CD4-positive, alpha-beta T cell treated with Interleukin-17A for 1 hour (primary cell): Measurements from ENCODE around the gene FHOD1.
A peak's percentile ranks its signal among the peaks of the same experiment; 100 is the strongest.

Experiments
- DNase-seq: peaks from one replicate; pipeline ENCODE4 v3.0.0-alpha.2; 2020

Gene FHOD1

GRCh38 chr16:67230809-67231660, 16.2 kb downstream of the FHOD1 start:
- no peak for DNase-seq

GRCh38 chr16:67229906-67230808, 17.1 kb downstream of the FHOD1 start:
- no peak for DNase-seq

DNA sequence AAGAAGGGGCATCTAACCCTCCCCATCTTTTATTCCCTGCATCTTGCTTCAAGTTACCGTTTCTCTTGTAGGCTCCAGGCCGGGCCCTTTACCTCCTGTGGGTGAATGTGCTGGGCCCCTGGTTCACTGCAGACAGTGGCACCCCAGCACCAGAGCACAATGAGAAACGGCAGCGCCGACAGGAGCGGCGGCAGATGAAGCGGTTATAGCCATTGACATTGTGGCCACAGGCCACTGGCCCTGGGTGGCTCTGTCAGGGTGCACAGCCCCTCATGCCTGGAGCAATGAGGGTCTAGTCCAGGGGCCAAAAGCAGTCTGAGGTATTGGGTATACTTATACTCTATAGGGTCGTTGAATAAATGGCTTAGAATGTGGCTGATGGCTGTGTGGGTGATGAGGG, 18.4 kb downstream of the FHOD1 start:
- no peak for DNase-seq

DNA sequence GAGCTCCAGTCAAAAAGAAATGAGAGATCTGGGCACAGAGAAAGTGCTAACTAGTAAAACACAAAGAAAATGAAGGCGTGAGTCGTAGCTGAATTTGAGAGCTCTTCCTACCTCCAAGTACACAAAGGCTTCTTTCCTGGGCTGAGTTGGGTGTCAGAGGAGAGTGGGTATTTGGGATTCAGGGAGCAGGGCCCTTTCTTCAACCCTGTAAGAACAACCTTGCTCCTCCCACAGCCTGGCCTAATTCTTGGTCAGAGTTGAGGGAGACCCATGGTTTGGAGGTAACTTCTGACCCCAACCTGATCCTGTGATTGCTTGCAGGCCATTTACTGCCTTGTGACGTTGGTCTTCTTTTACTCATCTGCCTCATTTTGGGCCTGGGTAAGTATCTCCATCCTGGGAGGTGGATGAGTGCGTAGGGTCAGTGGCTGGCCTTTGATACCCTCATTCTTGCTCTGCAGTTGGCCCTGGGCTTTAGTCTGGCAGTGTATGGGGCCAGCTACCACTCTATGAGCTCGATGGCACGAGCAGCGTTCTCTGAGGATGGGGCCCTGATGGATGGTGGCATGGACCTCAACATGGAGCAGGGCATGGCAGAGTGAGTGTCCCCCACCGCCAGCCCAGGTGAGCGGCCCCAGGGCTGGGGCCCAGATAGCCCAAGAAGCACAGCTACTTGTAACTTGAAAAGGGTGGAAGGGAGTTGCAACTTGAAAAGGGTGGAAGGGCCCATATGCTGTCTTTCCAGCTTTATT, 19.1 kb downstream of the FHOD1 start:
- DNase-seq = no peak

DNA sequence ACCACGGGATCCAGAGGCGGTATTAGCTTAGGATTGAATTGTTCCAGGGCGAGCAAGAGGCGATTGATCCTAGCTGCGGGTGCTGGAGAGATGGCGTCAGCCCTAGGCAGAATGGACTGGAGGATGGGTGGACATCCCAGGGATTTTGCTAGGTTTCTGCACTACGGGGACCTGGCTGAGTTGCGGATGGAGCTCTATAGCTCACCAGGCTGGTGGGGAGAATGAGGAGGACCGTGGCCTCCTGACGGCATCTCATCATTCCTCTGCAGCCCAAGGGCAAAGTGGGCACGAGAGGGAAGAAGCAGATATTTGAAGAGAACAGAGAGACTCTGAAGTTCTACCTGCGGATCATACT, 19.7 kb downstream of the FHOD1 start:
- DNase-seq = no peak

GRCh38 chr16:67226804-67227566, 20.3 kb downstream of the FHOD1 start, which contains the start of gene TMEM208:
Gene TMEM208, plus strand, starts transcription at chr16:67227130. Its CDS starts 89 bp downstream, at chr16:67227219.
- DNase-seq = peak; percentile 98

DNA sequence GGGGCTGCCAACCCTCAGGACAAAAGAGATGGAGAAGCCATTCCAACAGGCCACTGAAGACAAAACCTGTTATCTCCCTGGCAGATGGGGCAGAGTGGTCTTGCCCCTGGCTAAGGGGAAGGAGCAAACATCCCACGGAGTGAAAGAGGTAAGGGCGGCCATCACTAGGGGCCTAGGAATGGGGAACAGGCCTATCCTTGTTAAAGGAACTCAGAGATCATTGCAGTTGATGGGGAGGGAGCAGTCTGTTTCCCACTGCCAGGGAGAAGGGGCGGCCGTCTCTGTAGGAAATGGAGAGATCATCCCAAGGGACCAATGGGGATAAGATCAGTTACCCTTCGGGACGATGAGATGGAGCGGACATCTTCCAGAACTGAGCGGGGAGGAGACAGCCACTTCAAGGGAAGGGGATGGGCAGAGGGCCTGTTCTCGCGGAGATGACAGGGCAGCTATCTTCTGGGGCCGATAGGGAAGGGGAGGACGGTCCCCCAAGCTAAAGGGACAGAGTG, 20.9 kb downstream of the FHOD1 start:
- DNase-seq = no peak

DNA sequence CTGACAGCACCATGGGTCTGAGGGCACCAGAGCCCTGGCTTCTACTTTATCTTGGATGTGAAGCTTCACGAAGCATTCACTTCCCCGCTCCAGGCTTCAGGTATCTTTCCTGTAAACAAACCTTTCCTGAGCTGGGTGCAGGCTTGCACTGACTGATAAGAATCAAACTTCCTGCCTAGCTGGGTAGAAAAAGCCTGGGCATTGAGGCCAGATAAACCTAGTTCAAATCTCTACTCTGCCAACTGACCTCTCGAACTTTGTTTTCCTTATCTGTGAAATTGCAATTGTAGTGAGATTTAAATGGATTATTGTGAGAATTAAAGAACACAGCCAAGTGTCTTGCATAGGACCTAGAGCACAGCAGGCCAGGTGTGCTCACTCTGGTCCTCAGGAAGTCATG, 23.3 kb downstream of the FHOD1 start:
- no peak for DNase-seq

- DNase-seq = no peak
These were observed 30.4 kb downstream of the FHOD1 start for GRCh38 chr16:67216612-67217490.

GRCh38 chr16:67215706-67216105, 31.6 kb downstream of the FHOD1 start:
- no peak for DNase-seq

- DNase-seq = no peak
These were observed 33.9 kb downstream of the FHOD1 start for GRCh38 chr16:67213197-67214019.

DNA sequence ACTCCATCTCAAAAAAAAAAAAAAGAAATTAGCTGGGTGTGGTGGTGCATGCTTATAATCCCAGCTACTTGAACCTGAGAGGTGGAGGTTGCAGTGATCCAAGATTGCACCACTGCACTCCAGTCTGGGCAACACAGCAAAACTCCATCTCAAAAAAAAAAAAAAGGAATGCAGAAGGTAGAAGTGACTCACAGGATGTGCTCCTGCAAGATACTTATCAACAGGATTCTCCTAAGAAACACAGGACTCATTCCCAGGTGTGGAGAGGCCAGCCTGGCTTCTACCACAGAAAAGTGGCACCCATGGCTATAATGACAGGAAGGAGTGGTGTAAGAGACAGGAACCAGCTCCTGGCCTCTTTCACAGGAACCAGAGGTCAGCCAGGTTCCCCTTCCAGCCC, 34.5 kb downstream of the FHOD1 start:
- DNase-seq = no peak

- no peak for DNase-seq
These were observed 35.6 kb downstream of the FHOD1 start for GRCh38 chr16:67211674-67212073.

DNA sequence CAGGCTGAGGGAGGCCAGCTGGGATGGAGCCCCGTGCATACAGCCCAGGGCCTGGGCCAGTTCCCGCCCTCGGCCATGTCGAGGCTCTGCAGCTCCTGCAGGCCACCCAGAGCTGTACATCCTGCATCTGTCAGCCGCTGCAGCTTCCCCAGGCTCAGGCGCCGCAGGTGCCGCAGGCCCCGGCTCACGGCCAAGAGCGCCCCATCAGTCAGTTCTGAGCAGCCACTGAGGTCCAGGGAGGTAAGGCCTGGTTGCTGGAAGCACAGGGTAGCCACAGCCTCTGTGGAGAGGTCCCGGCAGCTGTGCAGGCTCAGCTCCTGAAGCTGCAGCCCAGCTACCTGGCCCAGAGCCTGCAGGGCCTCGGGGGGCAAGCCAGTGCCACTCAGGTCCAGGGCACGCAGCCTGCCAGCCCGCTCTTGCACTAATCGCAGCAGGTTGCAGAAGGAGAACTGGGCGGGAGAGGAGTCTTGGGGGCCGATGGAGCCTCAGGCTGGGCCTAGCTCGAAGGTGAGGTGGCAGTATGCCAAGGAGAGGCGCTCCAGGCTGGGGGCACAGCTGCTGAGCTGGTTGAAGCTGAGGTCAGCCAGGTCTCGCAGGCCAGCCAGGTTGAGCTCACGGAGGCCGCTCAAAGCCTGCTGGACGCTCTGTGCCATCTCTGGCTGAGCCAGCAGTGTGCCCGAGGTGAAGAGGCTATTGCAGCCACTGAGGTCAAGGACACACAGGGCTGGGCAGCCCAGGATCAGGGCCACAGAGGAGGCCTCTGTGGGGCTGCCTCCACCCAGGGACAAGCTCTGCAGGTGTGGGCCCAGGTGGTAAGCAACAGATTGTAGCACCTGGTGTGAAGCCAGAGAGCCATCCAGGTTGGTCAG, 37.0 kb downstream of the FHOD1 start:
- no peak for DNase-seq

- no peak for DNase-seq
These were observed 37.7 kb downstream of the FHOD1 start for GRCh38 chr16:67209565-67209964.

DNA sequence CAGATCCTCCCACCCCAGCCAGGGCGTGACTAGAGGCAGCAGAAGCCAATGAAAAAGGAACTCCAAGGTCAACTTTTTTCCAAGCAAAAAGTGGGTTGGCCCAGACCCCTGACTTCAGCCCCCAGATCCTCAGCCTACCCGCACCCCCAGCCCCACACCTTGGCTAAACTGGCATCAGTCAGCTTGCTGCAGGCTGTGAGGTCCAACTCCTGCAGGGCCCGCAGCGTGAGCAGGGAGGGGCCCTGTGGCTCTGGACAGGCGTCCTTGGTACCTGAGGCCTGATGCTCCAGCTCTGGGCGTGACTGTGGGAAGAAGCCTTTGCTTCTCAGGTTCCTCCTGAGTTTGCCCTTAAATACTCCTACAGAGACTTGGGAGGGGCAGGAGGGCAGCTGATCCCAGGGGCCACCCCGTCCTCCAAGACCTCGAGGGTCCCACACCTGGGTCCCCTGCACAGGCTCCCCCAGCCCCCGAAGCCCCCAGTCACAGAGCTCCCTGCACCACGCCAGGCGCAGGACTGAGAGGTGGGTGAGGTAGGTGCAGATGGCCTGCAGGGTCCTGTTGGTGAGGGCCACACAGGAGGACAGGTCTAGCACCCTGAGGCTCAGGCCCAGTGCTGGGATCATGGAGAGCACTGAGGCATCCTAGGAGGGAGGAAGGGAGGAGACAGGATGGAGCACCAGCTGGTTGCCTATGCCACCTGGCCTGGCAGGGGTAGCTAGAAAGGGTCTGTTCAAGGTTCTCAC, 39.0 kb downstream of the FHOD1 start:
- DNase-seq = no peak

GRCh38 chr16:67207249-67208091, 39.8 kb downstream of the FHOD1 start:
- no peak for DNase-seq
